KMS-11 (cell line): Measurements from ENCODE around the gene STPG2.

Experiments used
- H2AFZ ChIP-seq: fragments of 200-600 bp; sonication (generic); 2 replicates; pipeline ENCODE4 v1.6.1; 2016; ENCODE audit warnings: antibody characterized with exemption, mixed run types, low read depth
- H3K27ac ChIP-seq: fragments of 200-600 bp; sonication (generic); 2 replicates; pipeline ENCODE4 v1.6.1; 2016; ENCODE audit warnings: mild to moderate bottlenecking, mixed run types
- H3K27me3 ChIP-seq: fragments of 200-600 bp; sonication (generic); 2 replicates; pipeline ENCODE4 v1.6.1; 2017; ENCODE audit warnings: mild to moderate bottlenecking, low read depth, mixed run types, moderate library complexity; ENCODE audit not compliant: insufficient read depth
- H3K36me3 ChIP-seq: fragments of 200-600 bp; sonication (generic); 2 replicates; pipeline ENCODE4 v1.6.1; 2017; ENCODE audit warnings: mild to moderate bottlenecking, mixed run types; ENCODE audit not compliant: insufficient read depth
- H3K4me1 ChIP-seq: fragments of 200-600 bp; sonication (generic); 2 replicates; pipeline ENCODE4 v1.6.1; 2016; ENCODE audit warnings: mild to moderate bottlenecking, low read depth, mixed run types; ENCODE audit not compliant: poor library complexity, severe bottlenecking
- H3K4me2 ChIP-seq: fragments of 200-600 bp; sonication (generic); 2 replicates; pipeline ENCODE4 v1.7.0; 2016; ENCODE audit warnings: mild to moderate bottlenecking, mixed run types
- H3K4me3 ChIP-seq: fragments of 200-600 bp; sonication (generic); IDR thresholded peaks from 2 replicates; pipeline ENCODE4 v1.6.1; 2017; ENCODE audit warnings: low read depth, low read length, mixed read lengths; ENCODE audit not compliant: insufficient read depth
- H3K79me2 ChIP-seq: fragments of 200-600 bp; sonication (generic); 2 replicates; pipeline ENCODE4 v1.6.1; 2016; ENCODE audit warnings: low read depth, mixed run types; ENCODE audit not compliant: insufficient read depth
- H3K9ac ChIP-seq: fragments of 200-600 bp; sonication (generic); 2 replicates; pipeline ENCODE4 v1.6.1; 2016; ENCODE audit warnings: mild to moderate bottlenecking, mixed run types
- H4K20me1 ChIP-seq: fragments of 200-600 bp; sonication (generic); 2 replicates; pipeline ENCODE4 v1.6.1; 2016; ENCODE audit warnings: mild to moderate bottlenecking, mixed run types; ENCODE audit not compliant: insufficient read depth
- CTCF ChIP-seq: fragments of 200-600 bp; sonication (generic); conservative IDR thresholded peaks from 2 replicates; pipeline ENCODE4 v1.6.1; 2017; ENCODE audit warnings: low read depth, mild to moderate bottlenecking, antibody characterized with exemption, low read length, moderate library complexity, mixed read lengths

Gene STPG2

GRCh38 chr4:98176531-98176930, 33.3 kb upstream of the STPG2 start:
- Histone ChIP-seq H2AFZ (no peak overlapping the region), H3K27ac (no peak overlapping the region), H4K20me1 (no peaks in the 10 kb centered on the region), H3K36me3 (no peaks in the 10 kb centered on the region), H3K4me2 (no peak overlapping the region), H3K4me1 (no peaks in the 10 kb centered on the region), H3K79me2 (no peaks in the 10 kb centered on the region), H3K9ac (no peak overlapping the region), H3K27me3 (no peaks in the 10 kb centered on the region), H3K4me3 (no peak overlapping the region)
- no peak for TF ChIP-seq CTCF

GRCh38 chr4:98170035-98170434, 26.8 kb upstream of the STPG2 start:
- Histone ChIP-seq H3K9ac (no peak overlapping the region), H4K20me1 (no peaks in the 10 kb centered on the region), H3K4me1 (no peaks in the 10 kb centered on the region), H3K4me3 (no peak overlapping the region), H3K79me2 (no peaks in the 10 kb centered on the region), H3K36me3 (no peaks in the 10 kb centered on the region), H3K27me3 (no peaks in the 10 kb centered on the region), H2AFZ (no peak overlapping the region), H3K27ac (no peak overlapping the region), H3K4me2 (no peak overlapping the region)
- no peak for TF ChIP-seq CTCF

GRCh38 chr4:98166731-98167041, 23.4 kb upstream of the STPG2 start:
- no peak overlapping the region for H3K4me2 ChIP-seq
- H3K79me2 ChIP-seq = no peaks in the 10 kb centered on the region
- H4K20me1 ChIP-seq = no peaks in the 10 kb centered on the region
- H3K9ac ChIP-seq = no peak overlapping the region
- no peaks in the 10 kb centered on the region for H3K27me3 ChIP-seq
- no peak overlapping the region for H3K27ac ChIP-seq
- no peaks in the 10 kb centered on the region for H3K36me3 ChIP-seq
- no peak overlapping the region for H2AFZ ChIP-seq
- no peak overlapping the region for H3K4me3 ChIP-seq
- H3K4me1 ChIP-seq = no peaks in the 10 kb centered on the region
- TF ChIP-seq CTCF = no peak

GRCh38 chr4:98166025-98166730, 22.9 kb upstream of the STPG2 start:
- no peak for TF ChIP-seq CTCF
- H4K20me1 ChIP-seq = no peaks in the 10 kb centered on the region
- no peaks in the 10 kb centered on the region for H3K36me3 ChIP-seq
- H3K79me2 ChIP-seq = no peaks in the 10 kb centered on the region
- no peak overlapping the region for H3K9ac ChIP-seq
- no peak overlapping the region for H3K4me2 ChIP-seq
- H3K27ac ChIP-seq = no peak overlapping the region
- H3K4me1 ChIP-seq = no peaks in the 10 kb centered on the region
- no peak overlapping the region for H2AFZ ChIP-seq
- H3K4me3 ChIP-seq = no peak overlapping the region
- H3K27me3 ChIP-seq = no peaks in the 10 kb centered on the region
